ENCODE measurements around the gene TRIM39. TPM values are rescaled to one million over a fixed set of nuclear protein-coding genes. Genes with fewer than 3 reads are reported as not detected.

The TRIM39 gene
- total RNA-seq, 2 donors from 2014 or later: 16.4 to 17.1 TPM

DNA sequence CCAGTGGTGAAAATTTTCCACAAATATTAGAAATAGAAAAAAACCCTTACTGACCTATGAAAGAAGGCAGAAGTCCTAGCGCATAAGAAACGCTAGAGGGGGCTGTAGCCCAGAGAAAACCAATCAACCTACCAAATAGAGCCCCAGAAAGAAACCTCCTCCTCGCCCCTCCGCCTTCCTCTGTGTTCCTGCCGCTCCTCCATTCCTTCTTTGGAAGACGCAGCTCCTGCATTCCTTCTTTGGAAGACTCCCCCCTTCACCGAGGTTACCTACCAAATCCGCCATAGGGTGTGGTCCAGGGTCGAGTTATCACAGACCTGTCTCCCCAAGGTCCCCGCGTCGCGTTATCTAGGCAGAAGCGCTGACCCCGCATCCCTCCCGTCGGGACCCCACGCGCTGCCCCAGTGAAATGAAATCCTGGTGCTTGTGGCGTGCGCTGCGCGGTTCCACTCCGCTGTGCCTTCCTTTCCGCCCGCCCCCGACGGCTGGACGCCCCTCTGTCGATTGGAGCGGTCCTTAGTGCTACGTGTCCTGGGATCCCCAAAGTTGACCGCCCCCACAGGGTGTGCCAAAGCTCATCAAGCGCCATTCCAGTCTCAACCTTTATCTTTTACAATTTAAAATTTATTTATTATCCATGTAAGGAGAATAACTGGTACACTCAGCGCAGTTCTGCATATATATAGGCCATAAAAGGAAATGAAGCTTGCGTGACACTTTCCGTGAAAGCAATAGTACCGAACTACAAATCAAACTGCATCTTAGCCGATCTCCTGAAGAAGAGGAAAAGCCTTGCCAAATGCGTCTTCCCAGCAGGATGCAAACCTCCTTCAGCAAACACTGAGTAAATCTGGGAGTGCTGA is 31.2 kb downstream of the TRIM39 start:
- WGBS, 2 experiments (ENCODE audit: insufficient coverage in 1 of 2, insufficient read length in 1 of 2): 4 to 5% methylated on average over 24 to 39 of the region's 40 CpGs
- peaks cover 11% of the 10 kb centered on the region for H3K9me3 ChIP-seq (ENCODE audit: control insufficient read depth, low read length)
- Mint-ChIP-seq H3K9me3 (peaks cover 11% of the 10 kb centered on the region), H3K4me1 (peaks cover 24% of the 10 kb centered on the region), H3K27ac (peak overlapping the region; percentile 71), H3K4me3 (peak overlapping the region; percentile 68), H3K27me3 (ENCODE audit: insufficient read depth) (peaks cover 41% of the 10 kb centered on the region), H3K36me3 (ENCODE audit: low read depth) (no peaks in the 10 kb centered on the region)
- H3K4me3 ChIP-seq (ENCODE audit: low read length): peak overlapping the region; percentile 83
- no peak overlapping the region for H3K27ac ChIP-seq (ENCODE audit: low read depth, low read length)
- peak overlapping the region; percentile 26 for H3K9ac ChIP-seq (ENCODE audit: extremely low read depth, low read length, poor library complexity, severe bottlenecking)
- peaks cover 7% of the 10 kb centered on the region for H3K4me1 ChIP-seq (ENCODE audit: control insufficient read depth, insufficient read depth, low read length)
- H3K27me3 ChIP-seq (ENCODE audit: control insufficient read depth, insufficient read depth, low read length, poor library complexity, severe bottlenecking): peaks cover 34% of the 10 kb centered on the region
- no peaks in the 10 kb centered on the region for H3K36me3 ChIP-seq (ENCODE audit: control insufficient read depth, insufficient read depth, low read length)
- peak; percentile 90 for DNase-seq
- TF ChIP-seq, protein P1, sequence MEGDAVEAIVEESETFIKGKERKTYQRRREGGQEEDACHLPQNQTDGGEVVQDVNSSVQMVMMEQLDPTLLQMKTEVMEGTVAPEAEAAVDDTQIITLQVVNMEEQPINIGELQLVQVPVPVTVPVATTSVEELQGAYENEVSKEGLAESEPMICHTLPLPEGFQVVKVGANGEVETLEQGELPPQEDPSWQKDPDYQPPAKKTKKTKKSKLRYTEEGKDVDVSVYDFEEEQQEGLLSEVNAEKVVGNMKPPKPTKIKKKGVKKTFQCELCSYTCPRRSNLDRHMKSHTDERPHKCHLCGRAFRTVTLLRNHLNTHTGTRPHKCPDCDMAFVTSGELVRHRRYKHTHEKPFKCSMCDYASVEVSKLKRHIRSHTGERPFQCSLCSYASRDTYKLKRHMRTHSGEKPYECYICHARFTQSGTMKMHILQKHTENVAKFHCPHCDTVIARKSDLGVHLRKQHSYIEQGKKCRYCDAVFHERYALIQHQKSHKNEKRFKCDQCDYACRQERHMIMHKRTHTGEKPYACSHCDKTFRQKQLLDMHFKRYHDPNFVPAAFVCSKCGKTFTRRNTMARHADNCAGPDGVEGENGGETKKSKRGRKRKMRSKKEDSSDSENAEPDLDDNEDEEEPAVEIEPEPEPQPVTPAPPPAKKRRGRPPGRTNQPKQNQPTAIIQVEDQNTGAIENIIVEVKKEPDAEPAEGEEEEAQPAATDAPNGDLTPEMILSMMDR (conservative IDR thresholded peaks at IDR 0.05): peak; percentile 93

DNA sequence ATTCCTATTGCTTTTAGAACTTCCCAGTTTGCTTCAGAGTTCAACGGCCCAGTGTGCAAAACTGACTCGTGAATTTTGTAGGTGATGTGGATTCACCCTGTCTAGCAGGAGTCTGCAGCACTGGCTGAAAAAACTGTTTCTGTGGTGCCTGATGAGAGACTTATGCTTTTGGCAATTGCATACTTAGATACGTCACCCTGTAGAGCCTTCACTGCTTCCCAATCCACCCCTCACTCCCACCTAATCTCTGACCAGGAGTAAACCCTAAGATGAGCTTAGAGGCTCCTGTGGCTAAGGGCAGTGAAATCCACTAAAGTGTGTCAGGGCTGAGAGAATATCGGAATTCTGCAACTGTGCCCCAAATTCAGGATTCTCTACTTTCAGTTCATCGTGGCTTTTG is 32.5 kb downstream of the TRIM39 start:
- TF ChIP-seq, protein P1 (conservative IDR thresholded peaks at IDR 0.05): no peak
- no peak overlapping the region for H3K27ac ChIP-seq (ENCODE audit: low read depth, low read length)
- Mint-ChIP-seq H3K36me3 (ENCODE audit: low read depth) (no peaks in the 10 kb centered on the region), H3K27me3 (ENCODE audit: insufficient read depth) (peaks cover 54% of the 10 kb centered on the region), H3K4me1 (peaks cover 32% of the 10 kb centered on the region), H3K9me3 (peaks cover 15% of the 10 kb centered on the region), H3K27ac (no peak overlapping the region), H3K4me3 (no peak overlapping the region)
- H3K4me3 ChIP-seq (ENCODE audit: low read length): no peak overlapping the region
- H3K9ac ChIP-seq (ENCODE audit: extremely low read depth, low read length, poor library complexity, severe bottlenecking): no peak overlapping the region
- no peak for DNase-seq
- WGBS, 2 experiments (ENCODE audit: insufficient coverage in 1 of 2, insufficient read length in 1 of 2): 77 to 96% methylated on average over 4 to 5 of the region's 5 CpGs
- peaks cover 14% of the 10 kb centered on the region for H3K9me3 ChIP-seq (ENCODE audit: control insufficient read depth, low read length)
- peaks cover 40% of the 10 kb centered on the region for H3K27me3 ChIP-seq (ENCODE audit: control insufficient read depth, insufficient read depth, low read length, poor library complexity, severe bottlenecking)
- H3K36me3 ChIP-seq (ENCODE audit: control insufficient read depth, insufficient read depth, low read length): no peaks in the 10 kb centered on the region
- H3K4me1 ChIP-seq (ENCODE audit: control insufficient read depth, insufficient read depth, low read length): peaks cover 7% of the 10 kb centered on the region

DNA sequence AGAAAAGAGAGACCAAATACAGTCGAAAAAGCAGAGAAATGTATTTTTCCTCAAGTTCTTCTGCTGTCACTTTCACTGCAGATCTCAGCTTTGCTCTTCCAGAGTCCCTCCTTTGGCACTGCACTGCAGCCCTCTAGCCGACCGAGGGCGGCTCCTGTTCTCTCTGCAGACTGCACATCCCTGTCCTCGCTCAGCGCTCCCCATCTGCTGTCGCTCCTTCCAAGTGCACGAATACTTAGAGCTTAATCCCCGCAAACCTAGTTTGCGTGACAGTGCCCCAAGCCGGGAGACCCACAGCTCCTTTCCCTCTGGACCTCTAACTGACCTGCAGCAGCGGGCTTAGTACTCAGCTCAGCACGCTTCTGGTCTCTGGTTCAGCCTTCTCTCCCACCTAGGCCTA is 33.4 kb downstream of the TRIM39 start:
- Histone ChIP-seq H3K9ac (ENCODE audit: extremely low read depth, low read length, poor library complexity, severe bottlenecking) (no peak overlapping the region), H3K4me1 (ENCODE audit: control insufficient read depth, insufficient read depth, low read length) (peaks cover 7% of the 10 kb centered on the region), H3K27me3 (ENCODE audit: control insufficient read depth, insufficient read depth, low read length, poor library complexity, severe bottlenecking) (peaks cover 43% of the 10 kb centered on the region), H3K4me3 (ENCODE audit: low read length) (no peak overlapping the region), H3K36me3 (ENCODE audit: control insufficient read depth, insufficient read depth, low read length) (no peaks in the 10 kb centered on the region), H3K9me3 (ENCODE audit: control insufficient read depth, low read length) (peaks cover 14% of the 10 kb centered on the region), H3K27ac (ENCODE audit: low read depth, low read length) (no peak overlapping the region)
- Mint-ChIP-seq H3K4me3 (no peak overlapping the region), H3K9me3 (peaks cover 15% of the 10 kb centered on the region), H3K27me3 (ENCODE audit: insufficient read depth) (peaks cover 61% of the 10 kb centered on the region), H3K4me1 (peaks cover 32% of the 10 kb centered on the region), H3K27ac (no peak overlapping the region), H3K36me3 (ENCODE audit: low read depth) (no peaks in the 10 kb centered on the region)
- WGBS, 2 experiments (ENCODE audit: insufficient coverage in 1 of 2, insufficient read length in 1 of 2): 79 to 83% methylated on average over 13 of the region's 13 CpGs
- no peak for DNase-seq
- TF ChIP-seq, protein P1 (conservative IDR thresholded peaks at IDR 0.05): no peak

All from endodermal cell (in vitro differentiated cells).